Stimulated activated CD8-positive, alpha-beta memory T cell treated with anti-CD3 and anti-CD28 coated beads, Interleukin-15, amount 100 ng/mL, for 4 hours (primary cell): Measurements from ENCODE around the gene FOXN3.
"Not testable (repeated sequence)": the region's sequence is repeated elsewhere in the genome, so short reads cannot be mapped to it uniquely, and the experiment has no call there.

Source experiments
- DNase-seq, 2 donors: peaks; one replicate each; pipeline ENCODE4 v3.0.0-alpha.2; 2020; ENCODE audit warnings: low read depth in 2 of 2

Gene FOXN3

GRCh38 chr14:89131004-89131750 lies 285.9 kb downstream of the FOXN3 start:
- no peak for DNase-seq

- no peak for DNase-seq
Measured at GRCh38 chr14:89129570-89129969, 287.5 kb downstream of the FOXN3 start.

- DNase-seq: no peak
Measured at GRCh38 chr14:89128311-89129026, 288.6 kb downstream of the FOXN3 start.

GRCh38 chr14:89126461-89126860 lies 290.6 kb downstream of the FOXN3 start:
- no peak for DNase-seq

- DNase-seq: no peak
Measured at GRCh38 chr14:89125216-89125615, 291.8 kb downstream of the FOXN3 start.

- no peak for DNase-seq
Measured at GRCh38 chr14:89123851-89124250, 293.2 kb downstream of the FOXN3 start.

GRCh38 chr14:89123215-89123614 lies 293.8 kb downstream of the FOXN3 start:
- DNase-seq: no peak

GRCh38 chr14:89121968-89122620 lies 294.9 kb downstream of the FOXN3 start:
- no peak for DNase-seq

GRCh38 chr14:89117012-89117411 lies 300.0 kb downstream of the FOXN3 start:
- DNase-seq: no peak

- no peak for DNase-seq
Measured at GRCh38 chr14:89114109-89114508, 302.9 kb downstream of the FOXN3 start.

GRCh38 chr14:89112720-89113119 lies 304.3 kb downstream of the FOXN3 start:
- DNase-seq: no peak

- DNase-seq: not testable (repeated sequence)
Measured at GRCh38 chr14:89111766-89112543, 305.1 kb downstream of the FOXN3 start.

GRCh38 chr14:89111232-89111631 lies 305.8 kb downstream of the FOXN3 start:
- not testable (repeated sequence) for DNase-seq

GRCh38 chr14:89110110-89110509 lies 306.9 kb downstream of the FOXN3 start:
- no peak for DNase-seq

- no peak for DNase-seq
Measured at GRCh38 chr14:89108608-89109007, 308.4 kb downstream of the FOXN3 start.

GRCh38 chr14:89107626-89108025 lies 309.4 kb downstream of the FOXN3 start:
- no peak for DNase-seq
